Kidney (tissue), 14 donors: ENCODE results near the gene STEAP1. TPM values are rescaled to one million over a fixed set of nuclear protein-coding genes. Genes with fewer than 3 reads are reported as not detected.
"Not testable (repeated sequence)": the region's sequence is repeated elsewhere in the genome, so short reads cannot be mapped to it uniquely, and the experiment has no call there.

ENCODE experiments used
- DNase-seq, 5 donors: peaks; one replicate each; pipeline ENCODE4 v3.0.0-alpha.2; 2013 to 2020
- FAIRE-seq: peaks from 2 replicates; lab custom pipeline; 2012; peaks lifted over from hg19 to GRCh38; lab: Jason Lieb, UNC
- H3K27ac ChIP-seq, 2 donors: one replicate each; pipeline ENCODE4 v1.7.0; 2013; ENCODE audit warnings: low read depth in 2 of 2, low read length in 2 of 2, inconsistent platforms in 1 of 2
- H3K27me3 ChIP-seq: one replicate; pipeline ENCODE4 v1.7.1; 2013; ENCODE audit warnings: low read length, inconsistent platforms; ENCODE audit not compliant: control insufficient read depth, insufficient read depth
- H3K36me3 ChIP-seq, 3 donors: one replicate each; pipeline versions ENCODE4 v1.7.0 to v1.7.1; 2013; ENCODE audit warnings: low read length in 3 of 3, control low read depth in 1 of 3, inconsistent platforms in 1 of 3; ENCODE audit not compliant: insufficient read depth in 3 of 3, control insufficient read depth in 2 of 3
- H3K4me1 ChIP-seq, 3 donors: one replicate each; pipeline versions ENCODE4 v1.7.0 to v1.7.1; 2013; ENCODE audit warnings: low read length in 3 of 3, inconsistent platforms in 1 of 3, low read depth in 1 of 3; ENCODE audit not compliant: control insufficient read depth in 2 of 3, insufficient read depth in 2 of 3
- H3K4me3 ChIP-seq, 3 donors: one replicate each; pipeline versions ENCODE4 v1.7.0 to v1.8.1; 2013; ENCODE audit warnings: low read length in 3 of 3, control low read depth in 1 of 3, inconsistent platforms in 1 of 3
- H3K9ac ChIP-seq, 3 donors: one replicate each; pipeline versions ENCODE4 v1.7.0 to v1.7.1; 2013; ENCODE audit warnings: low read length in 3 of 3, control low read depth in 1 of 3, inconsistent platforms in 1 of 3
- H3K9me3 ChIP-seq, 3 donors: one replicate each; pipeline versions ENCODE4 v1.7.0 to v1.7.1; 2013; ENCODE audit warnings: low read length in 3 of 3, control low read depth in 1 of 3, inconsistent platforms in 1 of 3; ENCODE audit not compliant: control insufficient read depth in 2 of 3, insufficient read depth in 1 of 3
- intact Hi-C: fragments of 100-400 bp; cut with DNase I; formaldehyde crosslinking; loops from one replicate; pipeline ENCODE4 v1.11.1; 2022
- polyA plus RNA-seq: library from polyadenylated mRNA; stranded (reverse); fragments of 350-450 nt; fragmentation: Illumina TruSeq; extraction: RNeasy Lipid Tissue Mini Kit (QIAGEN cat#74804); gene quantifications from one replicate; pipeline ENCODE4 v1.2.3, GENCODE V29; 2014; ENCODE audit warnings: low read depth, low replicate concordance; ENCODE audit not compliant: insufficient read depth
- total RNA-seq: library from RNA; stranded (reverse); fragmentation: NEBNext Ultra II Directional; extraction: Animal tissue kit (Norgen Biotek cat#: 25700); gene quantifications from one replicate; pipeline ENCODE4 v1.2.1, GENCODE V29; 2021
- TF ChIP-seq, protein P1 (sequence below): IDR thresholded peaks from 3 replicates; pipeline ENCODE4 v1.5.1; 2012; ENCODE audit warnings: mild to moderate bottlenecking, moderate library complexity, borderline replicate concordance; ENCODE audit not compliant: insufficient read depth; ENCODE audit errors: extremely low read depth
- donor health status: control.
- donor health status: control.
- donor health status: control.
- donor health status: control.
- donor health status: control.
- donor health status: DM: yes; HTN: yes; CAD: no.
- donor health status: Normal renal cell carcinoma (clear cell type).

Gene STEAP1
- total and polyA plus RNA-seq, 2 donors from 2014 or later = 4.4 to 6.3 TPM

GRCh38 chr7:90180011-90180585, 25.8 kb downstream of the STEAP1 start:
- no peak for FAIRE-seq
- DNase-seq = no peak
- Histone ChIP-seq H3K9me3 (no peaks in the 10 kb centered on the region), H3K27ac (no peak overlapping the region), H3K36me3 (no peaks in the 10 kb centered on the region), H3K27me3 (no peaks in the 10 kb centered on the region), H3K9ac (no peak overlapping the region), H3K4me1 (peaks cover 0 to 3% (median 0%) of the 10 kb centered on the region in 3 donors), H3K4me3 (no peak overlapping the region)
- intact Hi-C loops = no loop called here
- TF ChIP-seq, protein P1, sequence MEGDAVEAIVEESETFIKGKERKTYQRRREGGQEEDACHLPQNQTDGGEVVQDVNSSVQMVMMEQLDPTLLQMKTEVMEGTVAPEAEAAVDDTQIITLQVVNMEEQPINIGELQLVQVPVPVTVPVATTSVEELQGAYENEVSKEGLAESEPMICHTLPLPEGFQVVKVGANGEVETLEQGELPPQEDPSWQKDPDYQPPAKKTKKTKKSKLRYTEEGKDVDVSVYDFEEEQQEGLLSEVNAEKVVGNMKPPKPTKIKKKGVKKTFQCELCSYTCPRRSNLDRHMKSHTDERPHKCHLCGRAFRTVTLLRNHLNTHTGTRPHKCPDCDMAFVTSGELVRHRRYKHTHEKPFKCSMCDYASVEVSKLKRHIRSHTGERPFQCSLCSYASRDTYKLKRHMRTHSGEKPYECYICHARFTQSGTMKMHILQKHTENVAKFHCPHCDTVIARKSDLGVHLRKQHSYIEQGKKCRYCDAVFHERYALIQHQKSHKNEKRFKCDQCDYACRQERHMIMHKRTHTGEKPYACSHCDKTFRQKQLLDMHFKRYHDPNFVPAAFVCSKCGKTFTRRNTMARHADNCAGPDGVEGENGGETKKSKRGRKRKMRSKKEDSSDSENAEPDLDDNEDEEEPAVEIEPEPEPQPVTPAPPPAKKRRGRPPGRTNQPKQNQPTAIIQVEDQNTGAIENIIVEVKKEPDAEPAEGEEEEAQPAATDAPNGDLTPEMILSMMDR = no peak

- H3K36me3 ChIP-seq = no peaks in the 10 kb centered on the region
- TF ChIP-seq, protein P1 = no peak
- H3K27me3 ChIP-seq = no peaks in the 10 kb centered on the region
- no peak overlapping the region for H3K4me3 ChIP-seq
- intact Hi-C loops = no loop called here
- H3K27ac ChIP-seq = no peak overlapping the region
- FAIRE-seq (no peak), DNase-seq (no peak)
- no peaks in the 10 kb centered on the region for H3K9me3 ChIP-seq
- no peak overlapping the region for H3K9ac ChIP-seq
- peaks cover 0 to 3% (median 0%) of the 10 kb centered on the region in 3 donors for H3K4me1 ChIP-seq
These were observed 26.4 kb downstream of the STEAP1 start for GRCh38 chr7:90180649-90181048.

- FAIRE-seq = no peak
- TF ChIP-seq, protein P1 = no peak
These were observed 27.2 kb downstream of the STEAP1 start for GRCh38 chr7:90181485-90181884.

GRCh38 chr7:90186290-90186689, 32.0 kb downstream of the STEAP1 start:
- H3K27me3 ChIP-seq, H3K9me3 ChIP-seq, DNase-seq, H3K4me1 ChIP-seq, H3K27ac ChIP-seq, FAIRE-seq, intact Hi-C loops, H3K4me3 ChIP-seq, H3K9ac ChIP-seq, H3K36me3 ChIP-seq: not testable (repeated sequence)

More at GRCh38 chr7:90181485-90181884, 27.2 kb downstream of the STEAP1 start:
- Histone ChIP-seq H3K4me3 (no peak overlapping the region), H3K27ac (no peak overlapping the region), H3K36me3 (no peaks in the 10 kb centered on the region), H3K9me3 (no peaks in the 10 kb centered on the region), H3K27me3 (no peaks in the 10 kb centered on the region), H3K4me1 (peaks cover 0 to 3% (median 0%) of the 10 kb centered on the region in 3 donors), H3K9ac (no peak overlapping the region)
- DNase-seq = no peak
- intact Hi-C loops = no loop called here
